ENCODE results near the gene SPRED1.

- no peak for TF ChIP-seq POLR2AphosphoS5 (IDR thresholded peaks at IDR 0.05; ENCODE audit: low read length)
- no peak for TF ChIP-seq POLR2A (IDR thresholded peaks at IDR 0.05; ENCODE audit: low read depth, low read length)
- TF ChIP-seq CTCF (IDR thresholded peaks at IDR 0.05 in 2 of 3, conservative IDR thresholded peaks at IDR 0.05 in 1 of 3; ENCODE audit: control insufficient read depth in 2 of 3, extremely low read depth in 1 of 3, insufficient read depth in 1 of 3, low read depth in 3 of 3, low read length in 3 of 3), result no peak
- no peak for TF ChIP-seq SUZ12 (IDR thresholded peaks at IDR 0.05; ENCODE audit: unreplicated experiment)
- no peak for TF ChIP-seq JUND (IDR thresholded peaks at IDR 0.05; ENCODE audit: low read depth, low read length)
- TF ChIP-seq ATF7 (IDR thresholded peaks at IDR 0.05; ENCODE audit: low read depth), result no peak
- TF ChIP-seq ZSCAN29 (IDR thresholded peaks at IDR 0.05), result no peak
- TF ChIP-seq SP1 (IDR thresholded peaks at IDR 0.05; ENCODE audit: low read depth, low read length), result no peak
- TF ChIP-seq, protein P1, sequence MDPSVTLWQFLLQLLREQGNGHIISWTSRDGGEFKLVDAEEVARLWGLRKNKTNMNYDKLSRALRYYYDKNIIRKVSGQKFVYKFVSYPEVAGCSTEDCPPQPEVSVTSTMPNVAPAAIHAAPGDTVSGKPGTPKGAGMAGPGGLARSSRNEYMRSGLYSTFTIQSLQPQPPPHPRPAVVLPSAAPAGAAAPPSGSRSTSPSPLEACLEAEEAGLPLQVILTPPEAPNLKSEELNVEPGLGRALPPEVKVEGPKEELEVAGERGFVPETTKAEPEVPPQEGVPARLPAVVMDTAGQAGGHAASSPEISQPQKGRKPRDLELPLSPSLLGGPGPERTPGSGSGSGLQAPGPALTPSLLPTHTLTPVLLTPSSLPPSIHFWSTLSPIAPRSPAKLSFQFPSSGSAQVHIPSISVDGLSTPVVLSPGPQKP (IDR thresholded peaks at IDR 0.05; ENCODE audit: low read depth, low read length), result no peak
- TF ChIP-seq HDAC6 (IDR thresholded peaks at IDR 0.05; ENCODE audit: unreplicated experiment), result no peak
- TF ChIP-seq NBN (IDR thresholded peaks at IDR 0.05), result no peak
- TF ChIP-seq, protein P2, sequence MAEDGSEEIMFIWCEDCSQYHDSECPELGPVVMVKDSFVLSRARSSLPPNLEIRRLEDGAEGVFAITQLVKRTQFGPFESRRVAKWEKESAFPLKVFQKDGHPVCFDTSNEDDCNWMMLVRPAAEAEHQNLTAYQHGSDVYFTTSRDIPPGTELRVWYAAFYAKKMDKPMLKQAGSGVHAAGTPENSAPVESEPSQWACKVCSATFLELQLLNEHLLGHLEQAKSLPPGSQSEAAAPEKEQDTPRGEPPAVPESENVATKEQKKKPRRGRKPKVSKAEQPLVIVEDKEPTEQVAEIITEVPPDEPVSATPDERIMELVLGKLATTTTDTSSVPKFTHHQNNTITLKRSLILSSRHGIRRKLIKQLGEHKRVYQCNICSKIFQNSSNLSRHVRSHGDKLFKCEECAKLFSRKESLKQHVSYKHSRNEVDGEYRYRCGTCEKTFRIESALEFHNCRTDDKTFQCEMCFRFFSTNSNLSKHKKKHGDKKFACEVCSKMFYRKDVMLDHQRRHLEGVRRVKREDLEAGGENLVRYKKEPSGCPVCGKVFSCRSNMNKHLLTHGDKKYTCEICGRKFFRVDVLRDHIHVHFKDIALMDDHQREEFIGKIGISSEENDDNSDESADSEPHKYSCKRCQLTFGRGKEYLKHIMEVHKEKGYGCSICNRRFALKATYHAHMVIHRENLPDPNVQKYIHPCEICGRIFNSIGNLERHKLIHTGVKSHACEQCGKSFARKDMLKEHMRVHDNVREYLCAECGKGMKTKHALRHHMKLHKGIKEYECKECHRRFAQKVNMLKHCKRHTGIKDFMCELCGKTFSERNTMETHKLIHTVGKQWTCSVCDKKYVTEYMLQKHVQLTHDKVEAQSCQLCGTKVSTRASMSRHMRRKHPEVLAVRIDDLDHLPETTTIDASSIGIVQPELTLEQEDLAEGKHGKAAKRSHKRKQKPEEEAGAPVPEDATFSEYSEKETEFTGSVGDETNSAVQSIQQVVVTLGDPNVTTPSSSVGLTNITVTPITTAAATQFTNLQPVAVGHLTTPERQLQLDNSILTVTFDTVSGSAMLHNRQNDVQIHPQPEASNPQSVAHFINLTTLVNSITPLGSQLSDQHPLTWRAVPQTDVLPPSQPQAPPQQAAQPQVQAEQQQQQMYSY (CRISPR knock-in tag; IDR thresholded peaks at IDR 0.05), result no peak
- TF ChIP-seq MXI1 (IDR thresholded peaks at IDR 0.05; ENCODE audit: low read depth, low read length), result no peak
- TF ChIP-seq, protein P3, sequence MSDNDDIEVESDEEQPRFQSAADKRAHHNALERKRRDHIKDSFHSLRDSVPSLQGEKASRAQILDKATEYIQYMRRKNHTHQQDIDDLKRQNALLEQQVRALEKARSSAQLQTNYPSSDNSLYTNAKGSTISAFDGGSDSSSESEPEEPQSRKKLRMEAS (IDR thresholded peaks at IDR 0.05; ENCODE audit: low read depth, low read length), result no peak
Observed at GRCh38 chr15:38217788-38218609, 34.6 kb upstream of the SPRED1 start.
